Measurements from ENCODE around the gene AGK.
"Not testable (repeated sequence)": the region's sequence is repeated elsewhere in the genome, so short reads cannot be mapped to it uniquely, and the experiment has no call there.

Gene AGK

DNA sequence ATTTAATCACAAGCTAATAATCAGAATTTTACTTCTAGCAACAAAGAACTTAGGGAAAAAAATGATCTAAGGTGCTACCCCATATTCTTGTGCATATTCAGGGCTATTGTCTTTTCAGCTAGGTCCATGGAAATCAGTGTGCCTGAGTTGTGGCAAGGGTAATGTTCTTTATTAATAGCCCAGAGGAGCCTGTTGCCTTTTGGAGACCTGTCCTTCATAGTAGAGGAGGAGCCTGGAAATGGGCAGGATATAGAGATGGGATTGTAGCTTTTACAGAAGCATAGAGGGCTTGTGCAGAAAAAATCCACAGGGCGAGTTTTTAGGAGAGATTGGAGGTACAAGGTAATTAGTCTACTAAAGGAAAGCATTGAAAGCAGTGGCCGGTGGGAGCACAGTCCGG is 38.9 kb downstream of the AGK start:
- no peak for DNase-seq

DNA sequence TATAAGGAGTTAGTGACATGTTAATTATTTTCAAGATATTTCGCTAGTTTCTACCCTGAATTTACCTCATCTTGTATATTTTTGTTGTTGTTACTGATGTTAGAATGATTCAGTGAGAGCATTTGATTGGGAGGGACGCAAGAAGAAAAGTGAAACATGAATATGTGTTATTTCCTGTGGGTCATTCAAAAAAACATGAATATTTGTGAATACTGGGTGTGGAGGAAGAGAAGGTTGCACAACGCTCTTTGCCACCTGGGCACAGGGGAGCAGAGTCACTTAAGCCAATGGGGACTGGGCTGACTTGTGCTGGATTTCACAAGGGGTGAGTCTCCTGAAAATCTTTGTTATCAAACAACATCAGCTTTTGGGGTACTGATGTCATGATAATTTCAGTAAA is 39.5 kb downstream of the AGK start:
- DNase-seq: no peak

DNA sequence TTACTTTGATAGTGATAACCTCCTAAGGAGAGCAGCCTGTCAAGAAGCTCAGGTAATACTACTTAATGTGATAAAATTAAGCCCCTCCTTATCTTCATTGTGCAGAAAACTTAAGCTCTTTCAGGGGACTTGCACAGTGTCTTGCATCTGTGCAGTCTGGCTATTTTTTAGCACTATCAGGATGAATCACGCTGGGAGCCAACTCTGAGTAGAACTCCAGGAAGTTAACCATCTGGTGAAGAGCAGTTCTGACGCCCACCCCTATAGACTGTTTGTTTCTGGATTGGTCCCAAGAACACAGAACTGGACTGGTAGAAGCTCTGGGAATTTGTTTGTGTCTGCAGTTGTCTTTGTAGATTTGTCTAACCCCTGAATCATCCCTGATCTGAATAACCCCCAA is 41.9 kb downstream of the AGK start:
- no peak for DNase-seq

DNA sequence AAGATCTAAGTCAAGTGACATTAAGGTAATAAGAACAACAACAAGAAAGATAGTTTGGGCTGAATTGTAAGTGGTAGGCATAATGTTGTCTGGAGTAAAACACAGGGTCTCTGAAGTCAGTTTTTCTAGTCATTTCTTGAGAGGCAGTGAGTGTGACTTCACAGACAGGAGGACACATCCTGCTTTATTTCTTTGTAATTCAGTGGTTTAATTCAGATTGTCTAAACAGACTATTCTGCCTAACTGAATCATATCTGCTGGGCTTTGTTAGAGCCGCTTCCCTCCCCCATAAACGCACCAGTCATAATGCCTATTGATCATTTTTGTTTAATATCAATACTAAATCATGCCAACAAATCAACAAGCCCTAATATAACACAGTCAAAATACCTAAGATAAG is 46.8 kb downstream of the AGK start:
- DNase-seq: no peak

DNA sequence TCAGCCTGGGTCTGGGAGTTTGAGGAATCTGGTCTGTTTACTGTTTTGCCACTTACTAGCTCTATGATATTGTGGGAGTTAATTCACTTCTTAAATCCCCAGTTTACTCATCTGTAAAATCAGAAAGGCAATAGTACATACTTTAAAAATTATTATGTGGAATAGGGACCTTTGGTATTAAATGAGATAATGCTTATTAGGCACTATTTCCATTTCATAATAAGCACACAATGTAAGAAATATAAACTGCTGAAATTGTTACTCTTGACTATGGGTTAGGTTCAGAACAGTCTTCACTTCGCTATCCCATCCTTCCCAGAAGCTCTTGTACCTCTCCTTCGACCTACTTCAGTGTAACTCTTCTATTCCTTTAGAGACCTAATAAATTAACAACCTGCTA is 47.2 kb downstream of the AGK start:
- no peak for DNase-seq

DNA sequence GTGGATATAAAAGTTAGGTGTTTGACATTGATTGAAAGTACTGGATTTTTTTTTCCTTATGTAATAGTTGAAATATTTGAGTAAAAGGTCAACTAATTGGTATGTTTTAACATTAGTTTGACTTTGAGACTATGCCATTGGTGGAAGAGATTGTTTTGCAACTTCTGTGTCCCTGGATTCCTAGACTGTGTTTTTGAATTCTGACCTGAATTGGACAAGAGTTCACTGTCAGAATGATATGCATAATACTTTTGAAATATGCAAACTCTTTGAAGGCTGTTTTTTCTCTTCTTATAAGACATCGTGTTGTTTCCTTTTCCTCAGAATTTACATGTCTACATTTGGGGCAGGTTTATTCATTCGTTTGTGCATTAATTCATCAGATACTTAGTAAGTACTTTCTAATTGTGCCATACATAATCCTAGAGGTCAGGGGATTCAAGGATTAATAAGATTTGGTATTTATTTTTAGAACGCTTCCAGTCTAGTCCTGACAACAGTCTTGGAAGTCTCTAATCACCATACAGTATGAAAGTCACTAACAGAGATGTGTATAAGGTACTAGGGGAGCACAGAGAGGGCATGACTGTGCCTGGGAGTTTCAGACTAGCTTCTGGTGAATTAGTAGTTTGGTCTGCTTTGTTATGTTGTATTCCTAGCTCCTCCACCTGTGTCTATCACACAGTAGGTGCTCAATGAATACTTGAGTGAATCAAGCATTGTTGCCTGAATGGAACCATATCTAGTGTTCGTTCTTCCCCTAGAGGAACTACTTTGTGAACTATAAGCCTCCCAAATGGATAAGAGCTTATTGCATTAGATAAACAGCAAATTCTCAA is 49.2 kb downstream of the AGK start:
- DNase-seq: no peak

DNA sequence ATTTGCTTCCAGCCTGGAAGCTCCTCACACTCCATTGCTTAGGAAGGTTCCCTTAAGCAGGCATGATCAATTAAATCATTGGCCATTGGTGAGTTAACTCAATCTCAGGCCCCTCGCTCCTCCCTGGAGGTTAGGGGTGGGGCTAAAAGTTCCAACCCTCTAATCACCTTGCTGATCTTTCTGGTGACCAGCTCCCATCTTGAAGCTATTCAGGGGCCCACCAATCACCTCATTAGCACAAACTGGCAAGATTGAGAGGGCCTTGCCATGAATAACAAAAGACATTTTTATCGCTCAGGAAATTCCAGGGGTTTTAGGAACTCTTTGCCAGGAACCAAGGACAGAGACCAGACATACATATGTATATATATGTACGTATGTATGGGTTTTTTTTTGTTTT is 58.4 kb downstream of the AGK start:
- DNase-seq: no peak

DNA sequence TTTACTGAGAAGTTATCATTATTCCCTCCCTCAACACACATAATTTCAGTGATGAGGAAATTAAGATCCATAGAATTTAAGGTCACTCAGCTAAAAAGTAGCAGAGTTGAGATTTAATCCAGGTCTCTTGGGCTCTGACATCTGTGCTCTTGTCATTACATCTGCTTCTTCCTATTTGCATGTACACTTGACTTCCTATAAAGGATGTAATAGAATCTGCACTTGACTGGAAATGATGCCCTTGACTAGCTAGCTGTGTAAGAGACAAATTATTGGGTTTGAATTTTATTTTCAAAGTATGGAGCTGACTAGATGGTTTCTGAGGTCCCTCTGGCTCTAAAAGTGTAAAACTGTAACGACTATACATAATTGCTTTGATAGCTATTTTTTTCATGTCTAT is 59.5 kb downstream of the AGK start:
- no peak for DNase-seq

DNA sequence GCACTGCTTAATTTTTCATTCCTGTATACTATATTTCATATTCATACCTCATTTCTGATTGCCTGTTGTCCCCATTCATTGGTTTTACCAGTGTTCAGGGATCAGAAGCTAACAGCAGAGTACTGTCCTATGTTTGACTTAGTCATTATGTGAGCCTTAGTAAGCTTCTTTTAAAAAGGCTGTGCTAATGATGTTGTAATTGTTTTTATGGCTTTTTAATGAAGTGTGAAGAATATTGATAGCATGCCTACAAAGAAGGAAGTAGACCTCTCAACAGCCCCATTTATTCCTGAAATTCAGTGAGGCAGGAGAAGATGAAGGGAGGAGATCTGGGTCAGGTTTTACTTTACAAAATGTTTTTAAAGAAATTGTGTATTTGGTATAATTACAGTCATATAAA is 61.7 kb downstream of the AGK start:
- DNase-seq: no peak

DNA sequence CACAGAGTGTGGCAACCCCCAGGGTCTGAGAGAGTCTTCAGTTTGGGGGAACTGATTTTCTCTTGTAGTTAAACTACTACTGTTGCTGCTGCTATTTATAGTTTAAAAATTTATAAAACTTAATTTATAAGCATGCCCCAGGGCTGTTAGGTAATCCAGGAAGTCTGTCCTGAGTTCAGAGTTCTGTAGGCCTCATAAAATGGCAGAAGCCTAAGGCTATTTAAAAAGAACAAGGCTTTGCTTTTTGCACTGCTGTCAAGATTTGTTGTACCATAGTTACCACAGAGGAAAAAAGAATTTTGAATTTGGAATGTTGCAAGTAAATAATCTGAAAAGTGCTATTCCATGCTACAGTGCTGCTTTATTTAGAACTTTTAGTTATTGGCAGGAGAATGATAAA is 66.1 kb downstream of the AGK start:
- DNase-seq: no peak

DNA sequence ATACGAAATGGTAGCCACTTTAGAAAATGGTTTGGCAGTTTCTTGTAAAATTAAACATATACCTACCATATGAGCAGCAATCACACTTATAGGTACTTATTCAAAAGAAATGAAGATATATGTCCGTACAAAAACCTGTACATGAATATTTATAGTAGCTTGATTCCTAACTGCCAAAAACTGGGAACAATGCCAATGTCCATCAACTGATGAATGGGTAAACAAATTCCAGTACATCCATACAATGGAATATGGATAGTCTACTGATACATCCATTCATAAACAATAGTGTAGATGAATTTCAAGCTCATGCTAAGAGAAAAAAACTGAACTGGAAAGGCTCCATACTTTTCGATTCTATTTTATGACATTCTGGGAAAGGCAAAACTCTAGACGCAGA is 68.5 kb downstream of the AGK start:
- DNase-seq: no peak

DNA sequence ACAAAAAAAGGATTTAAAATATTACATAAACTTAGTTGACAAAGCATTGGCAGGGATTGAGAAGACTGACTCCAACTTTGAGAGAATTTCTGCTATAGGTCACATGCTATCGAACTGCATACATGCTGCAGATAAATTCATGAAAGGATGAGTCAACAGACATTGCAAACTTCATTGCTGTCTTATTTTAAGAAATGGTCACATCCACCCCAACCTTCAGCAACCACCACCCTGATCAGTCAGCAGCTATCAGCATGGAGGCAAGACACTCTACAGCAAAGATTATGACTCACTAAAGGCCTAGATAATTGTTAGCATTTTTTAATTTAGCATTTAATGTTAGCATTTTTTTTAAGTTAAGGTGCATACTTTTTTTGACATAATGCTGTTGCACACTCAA is 73.6 kb downstream of the AGK start:
- no peak for DNase-seq

DNA sequence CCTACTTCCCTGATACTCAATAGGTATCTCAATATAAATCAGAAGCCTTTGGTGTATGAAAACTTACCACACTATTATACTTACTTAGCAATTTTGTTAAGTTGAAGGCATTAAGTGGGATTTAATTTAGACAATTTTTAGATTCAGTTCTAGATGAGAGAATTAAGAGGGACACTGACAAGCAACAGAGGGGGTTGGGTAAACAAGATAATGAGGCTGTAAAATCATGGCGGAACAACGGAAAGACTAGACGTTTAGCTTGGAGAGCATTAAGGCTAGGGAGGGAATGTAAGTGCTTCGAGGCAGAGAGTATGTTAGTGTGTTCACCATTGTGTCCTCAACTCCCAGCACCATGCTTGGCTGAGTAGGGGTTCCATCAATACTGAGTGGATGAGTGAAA is 79.4 kb downstream of the AGK start:
- DNase-seq: no peak

DNA sequence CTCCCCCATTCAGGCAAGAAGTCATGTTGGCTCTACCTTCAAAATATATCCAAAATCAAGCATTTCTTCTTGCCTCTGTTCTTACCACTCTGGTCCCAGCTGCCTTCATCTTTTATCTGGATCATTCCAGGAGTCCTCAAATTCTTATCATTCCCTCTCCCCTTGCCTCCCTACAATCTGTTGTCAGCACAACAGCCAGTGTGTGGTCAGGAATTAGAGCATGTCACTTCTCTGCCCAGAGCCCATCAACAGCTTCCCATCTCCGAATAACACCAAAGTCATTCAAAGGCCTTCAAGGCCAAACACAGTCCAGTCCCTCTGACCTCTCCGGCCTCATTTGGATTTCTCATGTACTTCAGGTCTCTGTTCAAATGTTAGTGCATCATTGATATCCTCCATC is 80.3 kb downstream of the AGK start:
- no peak for DNase-seq

DNA sequence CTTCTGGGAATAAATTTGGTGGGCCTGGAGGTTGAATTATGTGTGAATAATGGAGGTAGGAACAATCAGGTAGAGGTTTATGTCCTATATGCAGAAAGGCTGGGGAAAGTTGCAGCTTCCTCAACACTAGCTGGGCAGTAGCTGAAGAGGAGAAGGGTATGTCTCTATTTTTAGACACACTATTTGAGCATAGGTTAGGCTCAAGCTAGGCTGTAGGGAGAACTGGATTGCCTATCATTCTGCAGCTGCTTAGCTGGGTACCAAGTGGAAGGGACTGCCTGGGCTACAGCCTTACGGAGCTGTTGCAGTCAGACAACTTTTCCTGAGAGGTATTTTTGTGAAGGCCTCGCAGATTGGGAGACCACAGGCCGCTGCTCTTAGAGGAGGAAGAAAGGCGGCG is 82.9 kb downstream of the AGK start:
- DNase-seq: no peak

DNA sequence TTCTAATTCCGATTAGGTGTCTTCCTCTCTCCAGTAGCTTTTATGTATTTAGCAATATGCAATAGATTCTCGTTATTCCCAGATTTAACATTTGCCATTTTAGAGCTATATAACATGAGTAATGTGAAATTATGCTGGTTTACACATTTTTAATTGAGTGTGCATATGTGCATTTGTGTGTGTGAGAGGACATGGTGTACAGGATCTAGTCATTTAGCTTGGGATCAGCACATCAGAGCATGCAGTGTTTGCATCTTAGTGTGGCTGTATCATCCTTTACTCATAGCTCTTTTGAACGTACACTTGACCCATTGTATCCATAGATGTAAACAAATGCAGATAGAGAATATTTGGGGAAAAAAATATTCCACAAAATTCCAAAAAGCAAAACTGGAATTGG is 84.8 kb downstream of the AGK start:
- DNase-seq: no peak

DNA sequence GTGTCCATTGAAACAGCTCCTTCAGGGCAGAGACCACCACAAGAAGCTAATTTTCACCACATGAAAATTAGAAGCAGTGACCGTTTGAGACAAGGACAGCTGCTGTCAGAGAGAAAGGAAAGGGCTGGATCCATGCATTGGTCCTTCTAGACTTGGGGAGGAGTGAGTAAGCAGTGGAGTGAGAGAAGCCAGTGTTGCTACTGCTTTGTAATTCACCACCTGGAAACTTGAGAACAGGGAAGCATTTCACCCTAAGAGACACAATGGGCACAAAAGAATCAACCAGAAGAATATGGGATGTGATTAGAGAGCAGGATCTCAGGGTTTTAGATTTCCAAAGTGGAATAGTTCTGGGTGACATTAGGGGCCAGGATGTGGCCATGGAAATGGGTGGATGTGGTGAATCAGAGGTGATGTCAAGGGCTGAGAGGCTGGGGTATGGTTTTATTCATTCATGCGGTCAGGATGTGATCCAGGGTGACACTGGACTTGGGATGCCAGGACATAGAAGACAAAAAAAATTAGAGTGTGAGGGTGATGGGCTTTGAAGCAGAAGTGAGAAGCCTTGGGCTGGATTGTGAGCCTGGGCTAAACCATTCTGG is 89.1 kb downstream of the AGK start:
- no peak for DNase-seq

DNA sequence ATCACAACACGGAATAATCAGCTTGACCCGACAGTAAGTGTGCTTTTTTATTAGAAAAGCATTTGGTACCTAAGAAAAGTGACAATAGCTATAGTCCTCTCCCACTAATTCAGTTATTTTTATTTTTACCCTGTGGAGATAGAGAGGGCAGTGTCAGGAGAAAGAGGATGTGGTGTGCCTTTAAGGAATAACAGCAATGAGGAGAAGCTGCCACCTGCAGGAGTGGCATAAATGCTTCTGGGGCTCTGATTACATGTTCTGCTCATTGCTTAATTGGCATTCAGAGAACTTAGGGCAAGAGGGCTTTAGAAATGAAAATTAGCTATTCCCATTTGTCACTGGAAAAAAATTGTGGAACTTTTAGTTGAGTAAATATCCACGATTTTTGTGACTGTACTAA is 90.7 kb downstream of the AGK start:
- DNase-seq: no peak

DNA sequence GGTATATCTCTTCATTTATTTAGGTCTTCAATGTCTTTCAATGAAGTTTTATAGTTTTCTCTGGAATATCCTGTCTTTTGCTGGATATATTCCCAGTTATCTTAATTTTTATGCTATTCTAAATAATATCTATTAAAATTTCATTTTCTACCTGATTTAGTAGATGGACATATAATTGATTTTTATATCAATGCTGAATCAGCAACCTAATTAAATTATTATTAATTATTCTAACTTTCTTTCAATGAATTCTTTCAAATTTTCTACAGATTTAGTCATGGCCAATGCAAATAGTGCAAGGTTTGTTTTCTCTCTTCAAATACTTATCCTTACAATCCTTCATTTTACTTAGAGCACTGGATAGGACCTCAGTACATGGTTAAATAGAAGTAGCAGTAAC is 94.0 kb downstream of the AGK start:
- no peak for DNase-seq

DNA sequence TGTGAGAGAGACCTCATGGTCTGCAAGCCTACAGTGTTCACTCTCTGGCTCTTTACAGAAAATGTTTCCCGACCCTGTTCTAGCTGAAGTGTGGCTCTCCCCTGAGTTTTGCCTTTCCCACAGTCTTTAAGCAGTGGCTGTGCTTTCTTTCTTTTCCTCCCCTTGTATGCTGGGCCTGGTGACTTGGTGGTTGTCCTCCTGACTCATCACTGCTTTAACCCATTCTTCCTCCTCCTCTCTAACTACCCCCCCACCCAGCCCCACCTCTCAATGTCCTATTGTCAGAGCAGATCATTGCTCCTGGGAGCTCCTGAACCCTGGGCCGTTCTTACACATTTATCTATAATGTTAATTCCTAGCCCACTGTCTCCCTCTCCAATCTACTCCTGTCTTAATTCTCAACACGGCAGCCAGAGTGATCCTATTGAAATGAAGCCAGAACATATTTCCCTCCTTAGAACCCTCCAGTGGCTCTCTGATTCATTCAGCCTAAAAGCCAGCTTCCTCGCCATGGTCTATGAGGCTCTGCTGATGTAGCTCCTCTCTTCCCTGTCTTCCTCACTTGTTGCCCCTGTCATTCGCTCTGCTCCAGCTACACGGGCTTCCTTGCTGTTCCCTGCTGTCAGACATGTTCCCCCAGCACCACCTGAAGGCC is 95.7 kb downstream of the AGK start:
- DNase-seq: no peak

DNA sequence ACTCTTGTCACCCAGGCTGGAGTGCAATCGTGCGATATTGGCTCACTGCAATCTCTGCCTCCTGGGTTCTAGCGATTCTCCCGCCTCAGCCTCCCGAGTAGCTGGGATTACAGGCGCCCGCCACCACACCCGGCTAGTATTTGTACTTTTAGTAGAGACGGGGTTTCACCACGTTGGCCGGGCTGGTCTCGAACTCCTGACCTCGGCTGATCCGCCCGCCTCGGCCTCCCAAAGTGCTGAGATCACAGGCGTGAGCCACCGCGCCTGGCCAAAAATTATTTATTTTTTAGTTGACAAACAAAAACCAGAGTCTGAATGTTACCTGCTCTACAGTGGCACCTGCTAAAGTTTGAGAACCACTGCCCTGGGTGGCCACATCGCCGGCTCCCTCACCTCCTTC is 96.5 kb downstream of the AGK start:
- DNase-seq: not testable (repeated sequence)

DNA sequence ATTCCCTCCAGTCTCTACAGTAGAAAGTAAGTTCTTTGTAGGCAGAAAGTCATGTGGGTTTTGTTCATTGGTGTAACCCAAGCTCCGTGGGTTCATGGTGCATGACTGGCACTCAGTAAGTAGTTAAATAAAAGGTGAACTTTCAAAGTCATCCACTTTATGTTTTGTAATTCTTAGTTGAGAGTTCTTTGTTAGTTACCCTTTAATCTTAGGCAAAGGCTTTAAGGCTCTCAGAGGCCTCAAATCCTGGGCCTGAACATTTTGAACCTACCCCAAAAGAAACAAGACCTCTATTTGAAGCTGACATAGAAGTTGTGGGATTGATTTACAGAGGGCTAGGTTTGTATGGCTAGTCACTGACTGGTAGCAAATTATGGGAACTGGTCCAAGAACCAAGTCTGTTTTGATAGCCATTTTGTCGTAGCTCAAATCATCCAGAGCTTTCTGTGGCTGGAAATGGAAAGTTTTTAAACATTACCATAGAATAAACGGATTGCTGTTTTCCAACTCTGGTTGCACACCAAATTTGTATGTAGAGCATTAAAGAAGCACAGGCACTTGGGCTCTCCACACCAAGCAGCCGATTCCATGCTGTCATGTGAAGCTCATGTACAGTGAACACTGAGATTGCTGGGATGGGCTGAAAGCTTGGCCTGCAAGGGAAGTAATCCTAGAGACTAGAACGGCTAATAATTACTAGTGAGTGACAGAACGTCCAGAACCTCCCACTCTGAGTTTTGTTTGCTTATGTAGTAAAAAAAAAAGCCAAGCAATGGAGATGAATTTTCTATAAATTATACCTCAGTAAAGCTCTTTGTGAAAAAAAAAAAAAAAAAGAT is 97.3 kb downstream of the AGK start:
- DNase-seq: no peak

DNA sequence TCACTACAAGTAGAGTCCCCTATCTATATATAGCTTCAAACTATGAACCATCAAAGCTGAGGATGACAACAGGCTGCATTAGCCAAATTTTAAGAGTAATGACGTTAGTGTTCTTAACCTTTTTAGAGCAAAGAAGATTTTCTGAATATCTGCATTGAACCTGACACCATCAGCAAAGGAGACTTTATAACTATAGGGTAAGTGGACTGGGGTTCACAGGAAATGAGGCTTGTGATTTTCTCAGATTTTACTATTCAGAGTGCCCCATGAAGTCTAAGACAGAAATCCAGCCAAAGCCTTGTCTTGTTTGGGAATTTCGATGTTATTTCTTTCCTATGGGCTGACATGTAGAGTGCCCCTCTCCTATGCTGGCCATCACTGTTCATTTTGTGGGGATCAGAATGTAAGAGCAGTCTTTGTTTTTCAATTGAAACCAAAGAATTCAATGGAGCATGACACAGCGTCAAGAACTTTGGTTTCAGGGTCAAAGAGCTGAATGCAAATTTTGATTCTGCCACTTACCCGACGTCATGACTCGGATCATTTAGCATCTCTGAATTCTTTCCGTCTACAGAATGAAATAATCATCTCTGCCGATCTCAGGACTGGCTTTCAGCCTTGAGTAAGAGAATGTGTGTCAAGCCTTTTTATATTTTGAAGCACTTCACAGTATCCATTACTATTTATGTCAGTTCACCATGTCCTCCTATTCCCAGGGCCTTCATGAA is 98.1 kb downstream of the AGK start:
- DNase-seq: no peak

Measured in activated CD8-positive, alpha-beta memory T cell treated with anti-CD3 and anti-CD28 coated beads for 24 hours (primary cell).